MCF 10A (cell line): Measurements from ENCODE around the gene CHST1. TPM values are rescaled to one million over a fixed set of nuclear protein-coding genes. Genes with fewer than 3 reads are reported as not detected.

Experiments
- BruUV-seq: library from RNA; stranded (reverse); fragments of 400-500 nt; replicated peaks from 2 replicates; lab custom pipeline; 2021; lab: Mats Ljungman, UMichigan
- CTCF ChIA-PET: fragments of 300-600 bp; sonication (Branson Sonifier 250); formaldehyde crosslinking; extraction: SDS; loops from one replicate; lab custom pipeline; 2021; ENCODE audit warnings: antibody characterized with exemption, inconsistent platforms; lab: Yijun Ruan, JAX
- POLR2A ChIA-PET: fragments of 300-600, 350-650 bp; sonication (Branson Sonifier 250); formaldehyde crosslinking; extraction: SDS; loops from one replicate; lab custom pipeline; 2020; ENCODE audit warnings: antibody characterized with exemption, inconsistent platforms; lab: Yijun Ruan, JAX
- DNase-seq: peaks from one replicate; pipeline ENCODE4 v3.0.0-alpha.2; 2018; ENCODE audit not compliant: unreplicated experiment
- H3K27ac Mint-ChIP-seq: one replicate; pipeline ENCODE4 v1.8.0; 2022; ENCODE audit warnings: mild to moderate bottlenecking, low read depth, mixed read lengths; ENCODE audit not compliant: unreplicated experiment
- H3K27me3 Mint-ChIP-seq: one replicate; pipeline ENCODE4 v1.8.0; 2022; ENCODE audit warnings: mixed read lengths; ENCODE audit not compliant: insufficient read depth, unreplicated experiment
- H3K36me3 Mint-ChIP-seq: one replicate; pipeline ENCODE4 v1.8.0; 2022; ENCODE audit warnings: mild to moderate bottlenecking, moderate library complexity, mixed read lengths; ENCODE audit not compliant: insufficient read depth, unreplicated experiment
- H3K4me1 Mint-ChIP-seq: one replicate; pipeline ENCODE4 v1.8.0; 2022; ENCODE audit warnings: mixed read lengths; ENCODE audit not compliant: insufficient read depth, unreplicated experiment
- H3K4me3 Mint-ChIP-seq: one replicate; pipeline ENCODE4 v1.8.0; 2022; ENCODE audit warnings: mild to moderate bottlenecking, moderate library complexity, mixed read lengths; ENCODE audit not compliant: unreplicated experiment
- H3K9me3 Mint-ChIP-seq: one replicate; pipeline ENCODE4 v1.8.0; 2022; ENCODE audit warnings: mixed read lengths; ENCODE audit not compliant: unreplicated experiment
- intact Hi-C: fragments of 100-400 bp; cut with micrococcal nuclease; formaldehyde crosslinking; loops from 2 replicates; pipeline ENCODE4 v1.14.1; 2022
- total RNA-seq: library from RNA; stranded (reverse); gene quantifications from 2 replicates; pipeline ENCODE4 v1.2.3, GENCODE V29; 2022
- TF ChIP-seq, protein P1 (sequence below): fragments of 200-600 bp; IDR thresholded peaks from one replicate; pipeline ENCODE4 v1.8.0; 2022; ENCODE audit warnings: antibody characterized with exemption, mild to moderate bottlenecking; ENCODE audit not compliant: unreplicated experiment

CHST1 gene
- total RNA-seq, 1 experiment from 2014 or later, result not detected

DNA sequence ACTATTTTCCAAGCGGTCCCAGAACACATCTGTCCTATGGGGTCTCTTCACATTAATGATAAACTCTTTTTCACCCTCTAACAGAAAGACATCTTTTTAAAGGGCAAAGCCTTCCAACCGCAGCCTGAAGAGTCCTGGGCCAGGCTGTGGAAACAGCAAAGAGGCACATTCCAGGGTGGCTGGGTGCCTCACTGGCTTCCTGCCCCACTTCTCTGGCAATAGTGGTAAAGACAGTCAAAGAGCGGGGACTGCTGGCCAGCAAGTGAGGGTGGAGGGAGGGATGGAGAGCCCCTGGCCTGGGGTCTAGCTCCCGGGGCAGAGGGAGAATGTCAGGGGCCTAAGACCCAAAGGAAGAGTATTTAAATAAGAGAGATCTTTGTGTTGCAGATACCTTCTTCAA is 10.2 kb upstream of the CHST1 start:
- no peaks in the 10 kb centered on the region for H3K27me3 Mint-ChIP-seq
- intact Hi-C loops, result no loop called here
- DNase-seq, result no peak
- BruUV-seq, result no TSS peak
- H3K4me1 Mint-ChIP-seq, result no peaks in the 10 kb centered on the region
- no peak overlapping the region for H3K4me3 Mint-ChIP-seq
- POLR2A ChIA-PET, result no interaction called here
- CTCF ChIA-PET, result no interaction called here
- H3K36me3 Mint-ChIP-seq, result no peaks in the 10 kb centered on the region
- TF ChIP-seq, protein P1, sequence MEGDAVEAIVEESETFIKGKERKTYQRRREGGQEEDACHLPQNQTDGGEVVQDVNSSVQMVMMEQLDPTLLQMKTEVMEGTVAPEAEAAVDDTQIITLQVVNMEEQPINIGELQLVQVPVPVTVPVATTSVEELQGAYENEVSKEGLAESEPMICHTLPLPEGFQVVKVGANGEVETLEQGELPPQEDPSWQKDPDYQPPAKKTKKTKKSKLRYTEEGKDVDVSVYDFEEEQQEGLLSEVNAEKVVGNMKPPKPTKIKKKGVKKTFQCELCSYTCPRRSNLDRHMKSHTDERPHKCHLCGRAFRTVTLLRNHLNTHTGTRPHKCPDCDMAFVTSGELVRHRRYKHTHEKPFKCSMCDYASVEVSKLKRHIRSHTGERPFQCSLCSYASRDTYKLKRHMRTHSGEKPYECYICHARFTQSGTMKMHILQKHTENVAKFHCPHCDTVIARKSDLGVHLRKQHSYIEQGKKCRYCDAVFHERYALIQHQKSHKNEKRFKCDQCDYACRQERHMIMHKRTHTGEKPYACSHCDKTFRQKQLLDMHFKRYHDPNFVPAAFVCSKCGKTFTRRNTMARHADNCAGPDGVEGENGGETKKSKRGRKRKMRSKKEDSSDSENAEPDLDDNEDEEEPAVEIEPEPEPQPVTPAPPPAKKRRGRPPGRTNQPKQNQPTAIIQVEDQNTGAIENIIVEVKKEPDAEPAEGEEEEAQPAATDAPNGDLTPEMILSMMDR, result no peak
- no peak overlapping the region for H3K27ac Mint-ChIP-seq
- H3K9me3 Mint-ChIP-seq, result no peaks in the 10 kb centered on the region

DNA sequence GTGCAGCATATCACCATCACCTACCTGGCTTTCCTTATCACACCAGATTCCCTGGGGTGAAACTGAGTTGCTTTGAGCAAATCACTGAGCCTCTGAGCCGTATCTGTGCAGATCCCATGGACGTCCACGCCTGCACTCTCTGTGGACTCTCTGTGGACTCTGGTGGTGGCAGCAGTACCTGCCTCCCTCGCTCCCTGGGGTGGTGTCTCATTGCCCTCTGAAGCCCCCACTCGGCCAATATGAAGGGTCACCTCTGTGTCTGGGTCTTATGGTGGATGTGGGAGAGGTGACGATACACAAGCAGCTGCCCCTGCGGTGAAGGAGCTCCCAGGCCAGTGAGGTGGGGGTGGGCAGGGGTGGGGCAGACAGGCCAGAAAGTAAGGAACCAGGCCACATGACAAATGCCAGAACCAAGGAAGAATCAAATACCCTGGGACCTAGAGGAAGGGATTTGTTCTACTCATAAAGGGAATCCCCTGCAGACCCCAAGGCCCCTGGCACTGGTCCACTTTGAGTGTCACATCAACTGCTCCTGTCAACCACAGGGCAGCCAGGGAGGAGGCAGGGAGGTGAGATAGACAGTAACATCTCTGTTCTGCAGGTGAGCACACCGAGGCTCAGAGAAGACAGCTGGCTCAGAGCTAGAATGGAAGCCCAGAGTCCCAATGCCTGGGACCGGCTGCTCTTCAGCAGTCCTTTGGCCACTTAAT is 9.2 kb upstream of the CHST1 start:
- intact Hi-C loops, result no loop called here
- POLR2A ChIA-PET, result no interaction called here

DNA sequence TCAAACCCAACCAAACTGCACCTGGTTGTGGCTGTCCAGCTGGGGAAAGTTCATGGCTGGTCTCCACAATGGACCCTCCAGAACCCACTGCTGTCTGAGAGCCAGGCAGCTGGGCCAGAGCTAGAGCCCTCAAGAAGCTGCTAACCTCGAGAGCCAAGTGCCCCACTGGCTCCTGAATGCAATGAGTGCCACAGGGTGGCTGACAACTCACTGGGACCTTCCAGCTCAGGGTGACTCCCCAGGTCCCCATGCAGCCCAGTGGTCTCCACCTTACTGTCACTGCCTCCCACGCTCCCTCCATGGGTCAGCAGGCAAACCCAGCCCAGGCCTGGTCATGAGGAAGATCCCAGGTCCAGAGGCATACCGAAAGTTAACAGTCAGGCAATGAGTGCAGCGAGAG is 8.0 kb upstream of the CHST1 start:
- no peak for DNase-seq
- Mint-ChIP-seq H3K4me3 (no peak overlapping the region), H3K27ac (no peak overlapping the region), H3K4me1 (no peaks in the 10 kb centered on the region), H3K36me3 (no peaks in the 10 kb centered on the region), H3K27me3 (no peaks in the 10 kb centered on the region), H3K9me3 (no peaks in the 10 kb centered on the region)
- intact Hi-C loops, result no loop called here
- ChIA-PET CTCF (interaction anchor here (2.6 kb wide), 1 partner anchor 19 kb away, joined by 8 read pairs; no protein-coding TSS in a partner anchor), POLR2A (no interaction called here)
- BruUV-seq, result no TSS peak
- TF ChIP-seq, protein P1, result no peak

More for the DNA sequence above, 9.2 kb upstream of the CHST1 start:
- H3K9me3 Mint-ChIP-seq, result no peaks in the 10 kb centered on the region
- H3K4me1 Mint-ChIP-seq, result no peaks in the 10 kb centered on the region
- H3K27ac Mint-ChIP-seq, result no peak overlapping the region
- no peak for DNase-seq
- CTCF ChIA-PET, result interaction anchor here (0.5 kb wide), 1 partner anchor 1119 kb away, joined by 4 read pairs; no protein-coding TSS in a partner anchor
- BruUV-seq, result no TSS peak
- TF ChIP-seq, protein P1, result no peak
- no peaks in the 10 kb centered on the region for H3K36me3 Mint-ChIP-seq
- no peaks in the 10 kb centered on the region for H3K27me3 Mint-ChIP-seq
- no peak overlapping the region for H3K4me3 Mint-ChIP-seq

DNA sequence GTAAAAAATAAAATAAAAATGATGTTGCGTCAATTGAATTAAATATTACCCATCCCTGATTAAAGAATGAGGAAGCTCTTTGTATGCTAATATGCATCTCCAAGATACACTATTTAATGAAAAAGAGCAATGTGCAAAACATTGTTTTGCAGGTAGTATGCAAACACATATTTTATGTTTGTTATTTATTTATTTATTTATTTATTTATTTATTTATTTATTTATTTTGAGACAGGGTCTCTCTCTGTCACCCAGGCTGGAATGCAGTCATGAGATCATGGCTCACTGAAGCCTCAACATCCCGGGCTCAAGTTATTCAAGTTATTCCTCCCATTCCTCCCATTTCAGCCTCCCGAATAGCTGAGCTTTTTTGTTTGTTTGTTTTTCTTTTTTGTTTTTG is 7.2 kb upstream of the CHST1 start:
- TF ChIP-seq, protein P1, result no peak
- intact Hi-C loops, result no loop called here
- ChIA-PET CTCF (interaction anchor here (2.6 kb wide), 1 partner anchor 18 kb away, joined by 8 read pairs; no protein-coding TSS in a partner anchor), POLR2A (interaction anchor here (0.9 kb wide), 1 partner anchor 20 kb away, joined by 4 read pairs; no protein-coding TSS in a partner anchor)
- Mint-ChIP-seq H3K27ac (no peak overlapping the region), H3K9me3 (no peaks in the 10 kb centered on the region), H3K36me3 (no peaks in the 10 kb centered on the region), H3K27me3 (peaks cover 8% of the 10 kb centered on the region), H3K4me3 (no peak overlapping the region), H3K4me1 (no peaks in the 10 kb centered on the region)
- DNase-seq, result no peak
- no TSS peak for BruUV-seq
